ENCODE measurements around the gene TWF2.

Gene TWF2

GRCh38 chr3:52213901-52214300 lies 25.1 kb downstream of the TWF2 start:
- TF ChIP-seq CTCF (IDR thresholded peaks at IDR 0.05; ENCODE audit: extremely low read depth, insufficient read depth, missing control alignments), result no peak
- in situ Hi-C loops (cut with MboI; ENCODE audit: low pct_unique_long_range_greater_than_20kb, low sequenced_read_pairs, unreplicated experiment), result no loop called here
- DNase-seq (ENCODE audit: low spot score), result no peak

- TF ChIP-seq CTCF (IDR thresholded peaks at IDR 0.05; ENCODE audit: extremely low read depth, insufficient read depth, missing control alignments), result no peak
- in situ Hi-C loops (cut with MboI; ENCODE audit: low pct_unique_long_range_greater_than_20kb, low sequenced_read_pairs, unreplicated experiment), result no loop called here
- no peak for DNase-seq (ENCODE audit: low spot score)
These were observed 26.0 kb downstream of the TWF2 start for GRCh38 chr3:52213005-52213404.

- no peak for DNase-seq (ENCODE audit: low spot score)
- TF ChIP-seq CTCF (IDR thresholded peaks at IDR 0.05; ENCODE audit: extremely low read depth, insufficient read depth, missing control alignments), result no peak
- in situ Hi-C loops (cut with MboI; ENCODE audit: low pct_unique_long_range_greater_than_20kb, low sequenced_read_pairs, unreplicated experiment), result no loop called here
These were observed 27.6 kb downstream of the TWF2 start for GRCh38 chr3:52211268-52211891.

GRCh38 chr3:52210550-52211046 lies 28.4 kb downstream of the TWF2 start:
- in situ Hi-C loops (cut with MboI; ENCODE audit: low pct_unique_long_range_greater_than_20kb, low sequenced_read_pairs, unreplicated experiment), result no loop called here
- DNase-seq (ENCODE audit: low spot score), result no peak
- TF ChIP-seq CTCF (IDR thresholded peaks at IDR 0.05; ENCODE audit: extremely low read depth, insufficient read depth, missing control alignments), result no peak

- DNase-seq (ENCODE audit: low spot score), result no peak
- in situ Hi-C loops (cut with MboI; ENCODE audit: low pct_unique_long_range_greater_than_20kb, low sequenced_read_pairs, unreplicated experiment), result no loop called here
- TF ChIP-seq CTCF (IDR thresholded peaks at IDR 0.05; ENCODE audit: extremely low read depth, insufficient read depth, missing control alignments), result no peak
These were observed 28.9 kb downstream of the TWF2 start for GRCh38 chr3:52210037-52210436.

GRCh38 chr3:52208556-52208955 lies 30.4 kb downstream of the TWF2 start:
- DNase-seq (ENCODE audit: low spot score), result no peak
- no peak for TF ChIP-seq CTCF (IDR thresholded peaks at IDR 0.05; ENCODE audit: extremely low read depth, insufficient read depth, missing control alignments)
- in situ Hi-C loops (cut with MboI; ENCODE audit: low pct_unique_long_range_greater_than_20kb, low sequenced_read_pairs, unreplicated experiment), result no loop called here
